Measurements from ENCODE around the gene REPS2.
"Not testable (repeated sequence)": the region's sequence is repeated elsewhere in the genome, so short reads cannot be mapped to it uniquely, and the experiment has no call there.

The REPS2 gene

DNA sequence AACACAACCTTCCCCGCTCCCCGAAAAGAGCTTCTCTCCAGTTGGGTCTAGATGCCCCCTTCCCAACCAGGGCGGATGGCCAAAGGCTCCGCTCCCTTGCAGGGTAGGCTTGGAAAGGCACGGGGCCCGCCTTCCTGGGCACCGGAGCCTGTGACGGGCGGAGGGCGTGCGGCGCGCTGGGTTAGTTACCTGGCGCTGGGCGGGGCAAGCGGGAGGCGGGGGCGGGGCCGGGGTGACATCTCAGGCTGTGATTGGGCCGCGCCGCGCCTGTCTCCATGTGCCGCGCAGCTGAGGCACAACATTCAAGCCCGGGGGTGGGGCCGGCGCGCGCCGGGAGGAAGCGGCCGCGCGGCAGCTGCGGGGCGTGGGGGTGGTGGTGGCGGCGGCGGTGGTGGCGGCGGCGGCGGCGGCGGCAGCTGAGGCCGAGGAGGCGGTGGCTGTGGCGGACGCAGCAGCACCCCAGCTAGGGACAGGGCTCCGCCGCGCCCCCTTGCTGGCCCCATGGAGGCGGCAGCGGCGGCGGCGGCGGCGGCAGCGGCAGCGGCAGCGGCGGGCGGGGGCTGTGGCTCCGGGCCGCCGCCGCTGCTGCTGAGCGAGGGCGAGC is at the start of gene REPS2:
REPS2 (plus strand) TSS at position 298 of the 604 bp plus-strand sequence; CDS start at position 502, 204 bp downstream.
- no peak for DNase-seq (ENCODE audit: low read depth in 2 of 2)

DNA sequence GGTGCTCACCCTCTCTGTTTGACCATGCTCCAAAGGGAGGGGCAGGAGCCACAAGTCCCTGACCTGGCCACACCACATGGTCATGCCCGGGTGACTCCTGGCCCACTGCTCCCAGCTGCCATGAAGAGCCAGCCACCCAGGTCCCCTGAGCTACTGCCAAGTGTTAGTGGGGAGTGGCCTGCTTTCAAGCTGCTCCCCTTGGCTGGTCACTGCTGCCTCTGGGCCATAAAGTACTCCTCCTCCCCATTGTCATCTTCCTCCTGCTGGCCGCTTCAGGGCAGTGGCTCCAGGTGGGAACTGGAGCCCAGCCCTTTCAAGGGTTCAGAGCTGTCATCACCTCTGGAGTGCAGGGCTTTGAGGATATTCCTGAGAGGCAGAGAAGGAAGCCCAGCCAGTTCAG is 49.0 kb upstream of the REPS2 start:
- no peak for DNase-seq (ENCODE audit: low read depth in 2 of 2)

DNA sequence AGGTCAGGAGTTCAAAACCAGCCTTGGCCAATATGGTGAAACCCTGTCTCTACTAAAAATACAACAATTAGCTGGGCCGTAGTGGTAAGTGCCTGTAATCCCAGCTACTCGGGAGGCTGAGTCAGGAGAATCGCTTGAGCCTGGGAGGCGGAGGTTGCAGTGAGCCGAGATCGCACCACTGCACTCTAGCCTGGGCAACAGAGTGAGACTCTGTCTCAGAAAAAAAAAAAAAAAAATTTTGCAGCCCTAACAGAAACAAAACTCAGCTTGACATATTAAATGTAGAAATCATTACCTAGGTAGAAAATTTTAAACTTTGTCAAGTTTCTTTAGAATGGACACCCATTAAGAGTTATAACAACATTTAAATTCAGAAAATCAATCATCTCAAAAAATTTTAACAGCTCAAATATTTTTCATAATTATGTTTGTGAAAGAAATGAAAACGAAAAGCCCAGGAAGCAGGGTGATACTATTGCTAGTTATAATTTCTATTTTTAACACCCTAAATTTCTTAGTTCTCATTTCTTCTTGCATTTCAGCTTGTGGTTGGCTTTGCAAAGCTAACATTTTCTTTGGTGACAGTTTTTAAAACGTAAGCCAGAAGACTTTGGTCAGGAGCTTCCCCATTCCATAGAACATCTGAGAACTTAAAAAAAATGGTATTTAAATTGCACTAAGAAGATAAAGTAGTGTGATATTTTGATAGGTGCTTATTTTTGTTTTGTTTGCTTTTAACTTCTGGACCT is 43.0 kb upstream of the REPS2 start:
- no peak for DNase-seq (ENCODE audit: low read depth in 2 of 2)

DNA sequence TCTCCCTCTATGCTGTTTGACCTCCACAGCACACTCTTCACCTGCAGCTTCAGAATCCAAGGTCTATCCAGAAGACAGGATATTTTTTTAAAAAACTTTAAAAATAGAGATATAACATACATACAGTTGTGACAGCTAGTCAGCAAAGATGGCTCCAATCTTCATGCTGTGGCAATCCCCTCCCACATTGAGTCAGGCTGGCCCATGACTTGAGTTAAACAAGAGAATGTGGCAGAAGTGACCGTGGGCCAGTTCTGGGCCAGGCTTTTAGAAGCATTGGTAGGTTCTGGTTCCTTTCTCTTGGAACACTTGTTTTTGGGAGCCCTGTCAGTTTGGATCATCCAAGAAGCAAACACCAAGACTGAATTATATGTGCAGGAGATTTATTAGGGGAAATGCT is 36.1 kb upstream of the REPS2 start:
- DNase-seq (ENCODE audit: low read depth in 2 of 2) = no peak

DNA sequence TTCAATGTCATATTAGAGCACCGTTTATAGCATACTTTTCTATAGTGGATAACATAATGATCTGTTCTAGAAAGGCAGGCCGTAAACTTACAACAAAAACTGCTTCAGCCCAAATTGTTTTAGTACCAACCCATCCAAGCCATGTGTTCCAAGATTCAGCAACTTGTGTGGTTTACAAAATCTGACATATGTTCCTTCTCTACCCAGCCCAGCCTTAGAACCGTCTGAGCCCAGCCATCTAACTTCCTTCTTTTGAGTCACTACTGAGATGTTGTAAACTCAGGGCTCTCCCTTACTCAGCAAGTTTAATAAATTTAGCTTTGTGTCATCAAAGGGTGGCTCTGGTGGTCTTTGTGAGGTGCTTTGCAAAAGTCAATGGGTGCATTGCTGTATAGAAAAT is 32.4 kb upstream of the REPS2 start:
- DNase-seq (ENCODE audit: low read depth in 2 of 2) = no peak

DNA sequence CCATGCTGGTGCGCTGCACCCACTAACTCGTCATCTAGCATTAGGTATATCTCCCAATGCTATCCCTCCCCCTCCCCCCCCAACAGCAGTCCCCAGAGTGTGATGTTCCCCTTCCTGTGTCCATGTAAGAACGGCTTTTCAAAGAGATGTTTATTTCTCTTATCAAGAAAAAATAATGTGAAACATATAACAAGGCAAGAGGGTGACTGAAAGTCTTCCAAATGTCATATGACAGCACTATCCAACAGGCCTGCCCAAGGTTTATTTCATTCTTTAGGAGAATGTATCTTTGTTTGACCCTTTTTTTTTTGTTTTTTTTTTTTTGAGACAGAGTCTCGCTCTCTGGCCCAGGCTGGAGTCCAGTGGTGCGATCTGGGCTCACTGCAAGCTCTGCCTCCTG is 29.9 kb upstream of the REPS2 start:
- DNase-seq (ENCODE audit: low read depth in 2 of 2) = no peak

DNA sequence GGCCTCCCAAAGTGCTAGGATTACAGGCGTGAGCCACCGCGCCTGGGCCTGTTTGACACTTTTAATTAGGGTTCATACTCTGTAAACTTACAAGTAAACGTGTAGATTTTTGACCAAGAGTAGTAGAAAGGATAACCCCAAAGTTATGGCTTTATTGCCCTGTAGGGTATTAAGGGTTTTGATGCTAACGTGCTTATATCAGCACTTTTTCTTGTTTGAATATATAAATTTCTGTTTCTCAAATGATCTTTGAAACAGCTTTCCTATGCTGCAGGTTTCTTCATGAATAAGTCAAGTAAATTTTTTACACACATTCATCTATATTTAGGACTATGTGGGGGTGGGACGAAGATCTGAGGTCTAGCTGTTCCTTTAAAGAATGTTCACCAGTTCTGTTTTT is 29.3 kb upstream of the REPS2 start:
- DNase-seq (ENCODE audit: low read depth in 2 of 2) = no peak

DNA sequence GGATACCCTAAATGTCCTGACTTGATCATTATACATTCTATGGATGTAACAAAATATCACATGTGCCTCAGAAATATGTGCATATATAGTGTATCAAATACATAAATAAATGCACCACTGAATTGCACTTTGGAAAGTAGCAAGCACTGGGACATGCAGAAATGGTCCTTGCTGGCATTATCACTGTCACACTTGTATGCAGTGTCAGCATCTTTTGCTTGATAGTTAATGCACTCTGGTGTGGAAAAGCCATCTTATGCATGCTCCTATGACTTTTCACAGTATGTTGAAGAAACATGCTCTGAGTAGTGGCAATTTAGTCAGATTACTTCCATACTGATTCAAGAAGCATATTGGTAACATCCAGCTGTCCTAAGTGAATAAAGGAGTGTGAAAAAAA is 27.5 kb upstream of the REPS2 start:
- DNase-seq (ENCODE audit: low read depth in 2 of 2) = no peak

DNA sequence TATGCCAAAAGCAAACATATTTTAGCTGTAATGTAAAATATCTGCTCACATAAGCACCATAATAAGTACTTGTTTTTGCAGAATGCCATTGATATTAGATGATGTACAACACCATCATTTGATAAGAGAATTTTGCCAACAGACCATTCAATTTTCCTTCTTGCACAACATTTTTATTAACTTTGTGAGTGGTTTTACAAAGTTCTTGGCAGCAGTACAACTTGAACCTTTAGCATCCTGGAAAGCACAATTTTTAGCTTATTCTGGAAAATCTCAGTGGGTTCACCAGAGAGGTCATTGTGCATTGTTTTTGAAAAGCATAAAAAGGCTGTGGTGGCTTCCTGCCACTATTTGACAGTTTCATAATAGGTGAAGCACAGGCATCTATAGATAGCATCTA is 26.4 kb upstream of the REPS2 start:
- DNase-seq (ENCODE audit: low read depth in 2 of 2) = no peak

DNA sequence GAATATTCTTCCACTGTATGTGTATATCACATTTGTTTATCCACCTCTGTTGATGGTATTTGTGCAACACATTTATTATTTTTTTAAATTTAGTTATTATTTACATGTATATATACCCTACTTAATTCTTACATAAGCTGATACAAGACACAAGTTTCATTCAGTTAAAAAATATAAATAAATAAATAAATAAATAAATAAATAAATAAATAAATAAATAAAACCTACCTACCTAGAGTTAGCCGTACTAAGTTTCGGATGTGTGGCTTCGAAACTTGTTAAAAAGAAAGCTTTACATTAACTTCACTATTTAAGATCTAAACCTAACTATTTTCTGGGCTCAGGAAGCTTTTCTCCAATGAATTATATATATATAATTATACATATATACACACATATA is 23.3 kb upstream of the REPS2 start:
- no peak for DNase-seq (ENCODE audit: low read depth in 2 of 2)

DNA sequence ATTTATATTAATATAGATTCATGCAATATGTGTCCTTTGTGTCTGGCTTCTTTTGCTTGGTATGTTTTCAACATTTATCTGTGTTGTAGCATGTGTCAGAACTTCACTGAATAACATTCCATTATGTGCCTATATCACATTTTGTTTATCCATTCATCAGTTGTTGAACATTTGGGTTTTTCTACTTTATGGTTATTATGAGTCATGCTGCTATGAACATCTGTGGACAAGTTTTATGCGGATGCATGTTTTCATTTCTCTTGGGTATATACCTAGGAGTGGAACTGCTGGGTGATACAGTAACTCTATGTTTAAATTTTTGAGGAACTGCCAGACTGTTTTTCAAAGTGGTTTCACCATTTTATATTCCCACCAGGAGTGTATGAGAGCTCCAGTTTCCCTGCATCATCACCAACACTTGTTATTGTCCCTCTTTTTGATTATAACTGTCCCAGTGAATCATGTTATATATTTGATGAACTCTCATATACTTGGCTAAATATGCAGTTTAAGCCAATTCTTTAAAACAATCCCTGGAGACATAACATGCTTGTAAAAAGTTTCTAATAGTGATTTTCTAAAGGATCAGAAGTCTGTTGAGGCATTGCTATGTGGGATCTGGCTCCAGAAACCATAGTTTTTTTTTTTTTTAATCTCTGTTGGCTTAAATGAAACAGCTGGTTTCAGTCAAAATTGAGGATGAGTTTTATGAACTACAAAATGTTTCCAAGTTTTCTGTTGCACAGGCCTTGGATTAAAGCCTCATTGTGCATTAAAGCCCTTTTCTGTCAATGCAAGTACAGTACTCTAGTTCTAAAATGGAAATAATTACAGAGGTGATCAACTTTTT is 21.6 kb upstream of the REPS2 start:
- DNase-seq (ENCODE audit: low read depth in 2 of 2) = no peak

DNA sequence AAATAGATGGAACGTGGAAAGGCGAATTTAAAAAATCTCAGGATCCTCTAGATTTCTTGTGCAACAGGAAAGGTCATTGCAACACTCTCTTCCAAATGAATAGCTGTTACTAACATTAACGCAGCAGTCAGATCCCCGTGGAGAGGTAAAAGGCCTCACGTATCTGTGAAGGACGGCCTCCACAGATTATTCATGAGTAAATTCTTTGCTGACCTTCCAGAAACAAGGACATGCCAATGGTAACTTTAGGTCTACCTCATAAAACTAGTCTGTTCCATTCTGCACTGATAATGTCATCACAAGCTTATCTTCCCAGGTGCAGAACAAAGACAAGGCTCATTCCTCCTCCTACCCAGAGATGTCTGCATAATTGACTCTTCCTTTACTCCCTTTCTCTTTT is 16.1 kb upstream of the REPS2 start:
- no peak for DNase-seq (ENCODE audit: low read depth in 2 of 2)

DNA sequence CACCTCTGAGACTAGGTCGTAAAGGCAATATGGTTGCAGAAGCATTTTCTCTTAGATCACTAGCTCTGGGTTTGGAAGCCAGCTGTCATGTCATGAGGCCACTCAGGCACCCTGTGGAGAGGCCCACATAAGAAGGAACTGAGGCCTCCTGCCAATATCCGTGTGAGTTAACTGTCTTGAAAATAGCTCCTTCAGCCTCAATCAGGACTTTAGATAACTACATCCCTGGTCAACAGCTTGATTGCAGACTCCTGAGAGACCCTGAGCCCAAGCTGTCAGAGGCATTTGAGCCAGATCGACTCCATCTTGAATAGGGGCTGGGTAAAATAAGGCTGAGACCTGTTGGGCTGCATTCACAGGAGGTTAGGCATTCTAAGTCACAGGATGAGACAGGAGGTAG is 15.1 kb upstream of the REPS2 start:
- DNase-seq (ENCODE audit: low read depth in 2 of 2) = no peak

DNA sequence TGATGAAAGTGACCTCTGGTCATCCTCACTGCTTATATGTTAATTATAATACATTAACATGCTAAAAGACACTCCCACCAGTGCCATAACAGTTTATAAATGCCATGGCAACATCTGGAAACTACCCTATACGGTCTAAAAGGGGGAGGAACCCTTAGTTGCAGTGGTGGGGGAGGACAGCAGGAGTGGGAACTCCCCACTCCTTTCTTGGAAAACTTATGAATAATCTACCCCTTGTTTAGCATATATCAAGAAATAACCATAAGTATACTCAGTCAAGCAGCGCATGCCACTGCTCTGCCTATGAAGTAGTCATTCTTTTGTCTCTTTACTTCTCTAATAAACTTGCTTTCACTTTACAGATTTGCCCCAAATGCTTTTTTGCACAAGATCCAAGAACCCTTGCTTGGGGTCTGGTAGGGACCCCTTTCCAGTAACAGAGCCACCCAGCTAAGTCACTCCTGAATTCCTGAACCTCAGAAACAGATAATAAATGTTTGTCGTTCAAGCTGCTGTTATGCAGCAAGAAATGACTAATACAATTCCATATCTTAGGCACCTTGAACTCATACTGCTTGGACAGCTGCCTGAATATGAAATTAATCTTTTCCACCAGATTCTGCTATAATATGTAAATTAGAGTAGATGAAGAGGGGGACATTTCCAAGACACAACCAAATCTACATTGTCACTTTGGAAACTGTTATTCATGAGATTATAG is 14.4 kb upstream of the REPS2 start:
- no peak for DNase-seq (ENCODE audit: low read depth in 2 of 2)

DNA sequence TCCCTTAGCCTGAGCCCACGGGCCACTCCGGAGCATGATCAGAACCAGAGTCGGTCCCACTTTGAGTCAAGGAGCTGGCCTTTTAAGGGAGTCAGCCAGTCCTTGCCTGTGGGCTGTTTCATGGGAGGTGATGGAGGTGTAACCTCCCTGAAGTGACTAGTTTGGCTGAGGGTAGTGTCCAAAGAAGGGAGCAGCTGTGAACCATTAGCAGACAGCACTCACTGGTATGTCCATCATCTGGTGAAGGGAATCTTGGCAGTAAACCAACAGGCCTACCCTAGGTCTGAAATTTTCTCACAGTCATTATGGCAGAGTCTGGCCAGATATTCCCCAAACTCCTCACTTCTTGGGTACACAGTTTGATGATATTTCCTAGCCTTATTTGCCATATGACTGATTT is 12.3 kb upstream of the REPS2 start:
- DNase-seq (ENCODE audit: low read depth in 2 of 2) = no peak

DNA sequence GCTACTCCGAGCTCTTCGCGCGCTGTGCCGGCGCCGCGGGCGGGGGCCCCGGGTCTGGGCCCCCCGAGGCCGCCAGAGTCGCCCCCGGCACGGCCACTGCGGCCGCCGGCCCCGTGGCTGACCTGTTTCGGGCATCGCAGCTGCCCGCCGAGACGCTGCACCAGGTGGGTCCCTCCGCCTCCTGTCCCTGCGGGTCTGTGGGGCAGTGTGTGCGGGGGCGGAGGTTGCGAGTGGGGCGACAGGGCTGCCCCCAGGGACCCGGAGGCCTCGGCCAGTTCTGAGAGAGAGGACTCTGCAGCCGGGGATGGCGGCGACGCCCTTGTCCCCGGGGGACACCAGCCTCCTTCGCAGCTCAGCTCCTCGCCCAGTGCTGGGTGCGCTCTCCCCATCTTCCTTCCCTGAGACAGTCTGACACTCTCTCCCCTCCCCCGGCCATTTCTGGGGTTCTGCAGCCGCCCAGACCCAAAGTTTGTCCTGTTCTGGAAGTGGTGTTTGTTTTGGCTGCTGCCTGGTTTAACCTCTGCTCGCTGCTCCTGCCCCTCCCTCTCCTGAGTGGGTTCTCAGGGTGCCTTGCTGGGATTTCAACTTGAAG is 609 bp downstream of the REPS2 start:
- DNase-seq (ENCODE audit: low read depth in 2 of 2) = no peak

DNA sequence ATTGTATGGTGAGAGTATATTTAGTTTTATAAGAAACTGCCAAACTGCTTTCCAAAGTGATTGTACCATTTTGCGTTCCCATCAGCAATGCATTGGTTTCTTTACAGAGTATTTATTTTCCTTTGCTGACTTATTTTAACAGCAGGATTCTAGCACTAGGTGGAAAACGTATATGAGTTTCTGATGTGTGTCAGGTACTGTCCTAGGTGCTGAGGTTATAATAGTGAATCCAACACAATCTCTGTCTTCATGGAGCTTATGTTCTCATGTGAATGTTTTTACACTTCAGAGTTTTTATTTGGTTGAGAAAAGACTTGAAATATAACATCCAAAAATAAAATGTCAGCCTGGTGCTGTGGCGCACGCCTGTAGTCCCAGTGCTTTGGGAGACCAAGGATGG is 4.0 kb downstream of the REPS2 start:
- no peak for DNase-seq (ENCODE audit: low read depth in 2 of 2)

DNA sequence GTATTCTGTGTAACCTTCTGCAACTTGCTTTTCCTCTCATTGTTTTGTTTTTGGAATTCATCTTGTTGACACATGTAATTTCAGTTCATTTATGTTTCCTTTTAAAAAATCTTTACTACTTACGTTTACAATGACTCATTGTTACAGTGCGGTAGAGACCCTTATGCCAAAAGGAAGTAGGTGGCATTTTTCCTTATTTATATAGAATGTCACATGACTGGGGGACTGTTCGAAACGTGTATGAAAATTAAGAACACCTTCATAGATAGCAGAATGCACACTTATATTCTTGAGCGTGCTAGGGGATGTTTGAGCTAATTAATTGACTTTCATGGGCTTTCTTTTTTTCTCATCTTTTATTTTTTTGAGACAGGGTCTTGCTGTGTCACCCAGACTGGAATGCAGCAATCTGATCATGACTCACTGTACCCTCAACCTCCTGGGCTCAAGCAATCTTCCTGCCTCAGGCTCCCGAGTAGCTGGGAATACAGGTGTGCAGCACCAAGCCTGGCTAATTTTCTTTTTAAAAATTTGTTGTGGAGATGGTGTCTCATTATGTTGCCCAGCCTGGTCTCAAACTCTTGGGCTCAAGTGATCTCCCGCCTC is 7.3 kb downstream of the REPS2 start:
- DNase-seq (ENCODE audit: low read depth in 2 of 2) = no peak

DNA sequence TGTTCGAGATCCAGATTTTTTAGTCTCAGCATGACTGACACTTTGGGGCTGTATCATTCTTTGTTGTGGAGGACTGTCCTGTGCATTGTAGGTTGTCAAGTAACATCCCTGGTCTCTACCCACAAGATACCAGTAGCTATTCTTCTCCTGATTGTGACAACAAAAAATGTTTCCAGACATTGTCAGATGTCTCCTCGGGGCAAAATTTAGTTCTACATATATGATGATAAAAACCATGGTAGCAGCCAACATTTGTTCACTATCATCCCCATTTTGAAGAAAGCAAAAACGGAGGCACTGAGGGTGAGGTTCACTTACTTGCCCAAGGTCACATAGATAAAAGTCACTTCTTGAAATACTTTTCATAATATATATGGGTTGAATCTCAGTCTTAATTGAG is 11.3 kb downstream of the REPS2 start:
- no peak for DNase-seq (ENCODE audit: low read depth in 2 of 2)

DNA sequence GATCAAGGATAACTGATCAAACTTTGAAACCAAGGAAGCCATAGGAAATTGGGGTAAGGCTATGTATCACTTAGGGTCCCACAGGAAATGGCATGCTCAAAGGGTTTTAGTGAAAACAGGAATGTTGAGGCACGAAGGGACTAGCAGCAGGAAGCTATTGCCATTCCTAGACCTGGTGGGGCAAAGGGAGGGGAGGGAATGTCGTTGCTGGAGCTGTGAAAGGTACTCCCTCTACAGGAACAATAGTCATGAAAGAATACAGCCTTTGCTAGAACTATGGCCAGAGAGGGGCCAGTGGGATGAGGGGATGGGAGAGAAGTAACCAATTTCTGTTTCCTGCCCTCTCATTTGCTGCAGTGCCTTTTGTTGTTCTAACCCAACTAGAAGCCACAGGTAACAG is 11.9 kb downstream of the REPS2 start:
- DNase-seq (ENCODE audit: low read depth in 2 of 2) = no peak

DNA sequence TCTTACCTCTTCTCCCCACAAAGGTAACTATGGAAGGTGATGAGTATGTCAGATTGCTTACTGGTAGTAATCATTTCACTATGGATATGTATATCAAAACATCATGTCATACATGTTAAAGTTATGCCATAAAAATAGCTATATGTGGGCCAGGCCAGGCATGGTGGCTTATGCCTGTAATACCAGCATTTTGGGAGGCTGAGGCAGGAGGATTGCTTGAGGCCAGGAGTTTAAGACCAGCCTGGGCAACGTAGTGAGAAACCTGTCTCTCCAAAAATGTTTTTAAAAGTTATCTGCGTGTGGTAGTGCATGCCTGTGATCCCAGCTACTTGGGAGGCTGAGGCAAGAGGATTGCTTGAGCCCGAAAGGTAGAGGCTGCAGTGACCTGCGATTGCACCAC is 16.2 kb downstream of the REPS2 start:
- DNase-seq (ENCODE audit: low read depth in 2 of 2) = not testable (repeated sequence)

All from fibroblast of skin of left biceps (primary cell).